SK-N-SH (cell line): Measurements from ENCODE around the gene ZNF491.
"Not testable (repeated sequence)": the region's sequence is repeated elsewhere in the genome, so short reads cannot be mapped to it uniquely, and the experiment has no call there.

ENCODE experiments used
- CTCF ChIP-seq: fragments of 200-600 bp; sonication (generic); IDR thresholded peaks from 2 replicates; pipeline ENCODE4 v1.6.1; 2017; ENCODE audit warnings: antibody characterized with exemption, mild to moderate bottlenecking, moderate library complexity
- FOXJ3 ChIP-seq: sonication (generic); formaldehyde crosslinking; IDR thresholded peaks from 2 replicates; pipeline ENCODE4 v1.5.1; 2020; ENCODE audit warnings: mild to moderate bottlenecking, missing genetic modification reagents
- GABPA ChIP-seq: IDR thresholded peaks from 2 replicates; pipeline ENCODE4 v1.4.0; 2012; ENCODE audit warnings: low read depth, mild to moderate bottlenecking
- MAX ChIP-seq: IDR thresholded peaks from 2 replicates; pipeline ENCODE4 v1.4.0; 2012; ENCODE audit warnings: low read depth
- NRF1 ChIP-seq: IDR thresholded peaks from 2 replicates; pipeline ENCODE4 v1.6.1; 2012; ENCODE audit warnings: low read depth, mild to moderate bottlenecking, low read length
- RAD21 ChIP-seq: IDR thresholded peaks from 2 replicates; pipeline ENCODE4 v1.6.1; 2012; ENCODE audit warnings: mild to moderate bottlenecking, low read length
- REST ChIP-seq: IDR thresholded peaks from 2 replicates; pipeline ENCODE4 v1.6.1; 2012; ENCODE audit warnings: mild to moderate bottlenecking, low read depth, low read length, moderate library complexity
- TAF1 ChIP-seq: IDR thresholded peaks from 2 replicates; pipeline ENCODE4 v1.6.1; 2012; ENCODE audit warnings: low read depth, mild to moderate bottlenecking, low read length, moderate library complexity, borderline replicate concordance
- YY1 ChIP-seq: IDR thresholded peaks from 2 replicates; pipeline ENCODE4 v1.4.0; 2012; ENCODE audit warnings: low read depth, mild to moderate bottlenecking

GRCh38 chr19:11850289-11850688, 52.0 kb downstream of the ZNF491 start:
- TF ChIP-seq CTCF, NRF1, FOXJ3, REST, MAX, RAD21, YY1, GABPA, TAF1: not testable (repeated sequence)
